IPS-20b (cell line): ENCODE data around the gene CAMSAP1.
"Not testable (repeated sequence)": the region's sequence is repeated elsewhere in the genome, so short reads cannot be mapped to it uniquely, and the experiment has no call there.

Experiments used
- H3K27ac ChIP-seq: one replicate; pipeline ENCODE4 v1.5.1; 2013; ENCODE audit warnings: low read length
- H3K27me3 ChIP-seq: 2 replicates; pipeline ENCODE4 v1.6.1; 2013; ENCODE audit warnings: mild to moderate bottlenecking, low read length, inconsistent platforms; ENCODE audit not compliant: insufficient read depth
- H3K36me3 ChIP-seq: 2 replicates; pipeline ENCODE4 v1.6.1; 2013; ENCODE audit warnings: low read depth, mild to moderate bottlenecking, inconsistent platforms, low read length, moderate library complexity; ENCODE audit not compliant: insufficient read depth
- H3K4me1 ChIP-seq: 2 replicates; pipeline ENCODE4 v1.6.1; 2013; ENCODE audit warnings: mild to moderate bottlenecking, control low read depth, inconsistent platforms, low read length, moderate library complexity; ENCODE audit not compliant: insufficient read depth
- H3K4me3 ChIP-seq: 2 replicates; pipeline ENCODE4 v1.5.1; 2013; ENCODE audit warnings: mild to moderate bottlenecking, low read length, inconsistent platforms
- H3K9ac ChIP-seq: 2 replicates; pipeline ENCODE4 v1.6.1; 2013; ENCODE audit warnings: low read depth, mild to moderate bottlenecking, inconsistent platforms, low read length, moderate library complexity
- H3K9me3 ChIP-seq: 2 replicates; pipeline ENCODE4 v1.6.1; 2013; ENCODE audit warnings: mild to moderate bottlenecking, low read depth, low read length, inconsistent platforms; ENCODE audit not compliant: insufficient read depth

The CAMSAP1 gene, protein sequence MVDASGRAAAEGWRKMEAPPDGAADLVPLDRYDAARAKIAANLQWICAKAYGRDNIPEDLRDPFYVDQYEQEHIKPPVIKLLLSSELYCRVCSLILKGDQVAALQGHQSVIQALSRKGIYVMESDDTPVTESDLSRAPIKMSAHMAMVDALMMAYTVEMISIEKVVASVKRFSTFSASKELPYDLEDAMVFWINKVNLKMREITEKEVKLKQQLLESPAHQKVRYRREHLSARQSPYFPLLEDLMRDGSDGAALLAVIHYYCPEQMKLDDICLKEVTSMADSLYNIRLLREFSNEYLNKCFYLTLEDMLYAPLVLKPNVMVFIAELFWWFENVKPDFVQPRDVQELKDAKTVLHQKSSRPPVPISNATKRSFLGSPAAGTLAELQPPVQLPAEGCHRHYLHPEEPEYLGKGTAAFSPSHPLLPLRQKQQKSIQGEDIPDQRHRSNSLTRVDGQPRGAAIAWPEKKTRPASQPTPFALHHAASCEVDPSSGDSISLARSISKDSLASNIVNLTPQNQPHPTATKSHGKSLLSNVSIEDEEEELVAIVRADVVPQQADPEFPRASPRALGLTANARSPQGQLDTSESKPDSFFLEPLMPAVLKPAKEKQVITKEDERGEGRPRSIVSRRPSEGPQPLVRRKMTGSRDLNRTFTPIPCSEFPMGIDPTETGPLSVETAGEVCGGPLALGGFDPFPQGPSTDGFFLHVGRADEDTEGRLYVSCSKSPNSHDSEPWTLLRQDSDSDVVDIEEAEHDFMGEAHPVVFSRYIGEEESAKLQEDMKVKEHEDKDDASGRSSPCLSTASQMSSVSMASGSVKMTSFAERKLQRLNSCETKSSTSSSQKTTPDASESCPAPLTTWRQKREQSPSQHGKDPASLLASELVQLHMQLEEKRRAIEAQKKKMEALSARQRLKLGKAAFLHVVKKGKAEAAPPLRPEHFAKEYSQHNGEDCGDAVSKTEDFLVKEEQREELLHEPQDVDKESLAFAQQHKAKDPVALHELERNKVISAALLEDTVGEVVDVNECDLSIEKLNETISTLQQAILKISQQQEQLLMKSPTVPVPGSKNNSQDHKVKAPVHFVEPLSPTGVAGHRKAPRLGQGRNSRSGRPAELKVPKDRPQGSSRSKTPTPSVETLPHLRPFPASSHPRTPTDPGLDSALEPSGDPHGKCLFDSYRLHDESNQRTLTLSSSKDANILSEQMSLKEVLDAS (N-terminal part only)

DNA sequence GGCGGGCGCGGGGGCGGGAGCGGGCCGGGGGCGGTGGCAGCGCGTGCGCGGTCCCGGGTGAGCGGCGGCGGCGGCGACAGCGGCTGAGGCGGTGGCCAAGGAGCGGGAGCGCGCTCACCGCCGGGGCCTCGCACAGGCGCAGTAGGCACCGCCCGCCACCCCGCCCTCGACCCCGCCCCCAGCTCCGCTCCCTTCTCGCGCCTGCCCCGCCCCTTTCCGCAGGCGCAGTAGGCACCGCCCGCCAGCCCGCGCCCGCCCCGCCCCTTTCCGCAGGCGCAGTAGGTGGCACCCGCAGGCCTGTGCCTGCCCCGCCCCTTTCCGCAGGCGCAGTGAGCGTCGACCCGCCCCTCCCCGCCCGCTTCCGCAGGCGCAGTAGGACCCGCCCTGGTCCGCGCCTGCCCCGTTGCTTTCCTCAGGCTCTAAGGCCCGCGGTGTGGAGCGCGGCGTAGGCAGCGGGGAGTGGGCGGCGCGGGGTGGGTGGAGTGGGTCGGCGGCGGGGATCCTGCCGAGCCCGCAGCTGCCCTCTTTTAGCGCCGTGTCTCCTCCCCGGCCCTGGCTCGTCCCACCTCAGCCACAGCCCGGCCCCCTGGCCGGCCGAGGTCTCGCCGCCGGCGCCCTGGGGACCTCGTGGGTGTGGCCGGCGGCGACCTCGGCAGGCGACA, at the start of gene CAMSAP1:
Gene CAMSAP1, minus strand, starts transcription at position 116 of the 662 bp plus-strand sequence. CDS start 387 bp downstream, outside the sequence.
- peaks cover 30% of the 10 kb centered on the region for H3K36me3 ChIP-seq
- peaks cover 12% of the 10 kb centered on the region; the same call in 1 of the 2 replicates for H3K27me3 ChIP-seq
- H3K9me3 ChIP-seq: no peaks in the 10 kb centered on the region
- peak within 1 kb of the TSS; percentile 95 for H3K4me3 ChIP-seq
- peak within 1 kb of the TSS; percentile 85; the same call in 1 of the 2 replicates for H3K9ac ChIP-seq
- no peak within 1 kb of the TSS for H3K27ac ChIP-seq
- H3K4me1 ChIP-seq: peaks cover 13% of the 10 kb centered on the region; the same call in 1 of the 2 replicates

DNA sequence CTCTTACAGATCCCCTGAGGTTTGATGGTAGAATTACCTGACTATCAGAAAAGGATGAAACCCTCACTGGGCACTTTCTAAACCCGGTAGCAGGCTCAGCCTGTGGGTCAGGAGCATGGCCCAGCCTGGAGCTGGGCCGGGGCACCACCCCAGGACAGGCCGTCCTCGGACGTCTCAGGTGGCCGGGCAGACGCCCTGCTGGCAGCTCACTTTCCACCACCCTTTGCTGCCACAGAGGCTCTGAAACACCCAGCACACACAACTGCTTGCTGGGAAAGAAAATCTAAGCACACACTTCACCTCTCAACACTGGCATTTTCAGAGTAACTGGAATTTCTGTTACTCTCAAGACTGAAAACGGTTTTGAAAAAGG, 49.4 kb upstream of the CAMSAP1 start:
- no peak overlapping the region for H3K9ac ChIP-seq

DNA sequence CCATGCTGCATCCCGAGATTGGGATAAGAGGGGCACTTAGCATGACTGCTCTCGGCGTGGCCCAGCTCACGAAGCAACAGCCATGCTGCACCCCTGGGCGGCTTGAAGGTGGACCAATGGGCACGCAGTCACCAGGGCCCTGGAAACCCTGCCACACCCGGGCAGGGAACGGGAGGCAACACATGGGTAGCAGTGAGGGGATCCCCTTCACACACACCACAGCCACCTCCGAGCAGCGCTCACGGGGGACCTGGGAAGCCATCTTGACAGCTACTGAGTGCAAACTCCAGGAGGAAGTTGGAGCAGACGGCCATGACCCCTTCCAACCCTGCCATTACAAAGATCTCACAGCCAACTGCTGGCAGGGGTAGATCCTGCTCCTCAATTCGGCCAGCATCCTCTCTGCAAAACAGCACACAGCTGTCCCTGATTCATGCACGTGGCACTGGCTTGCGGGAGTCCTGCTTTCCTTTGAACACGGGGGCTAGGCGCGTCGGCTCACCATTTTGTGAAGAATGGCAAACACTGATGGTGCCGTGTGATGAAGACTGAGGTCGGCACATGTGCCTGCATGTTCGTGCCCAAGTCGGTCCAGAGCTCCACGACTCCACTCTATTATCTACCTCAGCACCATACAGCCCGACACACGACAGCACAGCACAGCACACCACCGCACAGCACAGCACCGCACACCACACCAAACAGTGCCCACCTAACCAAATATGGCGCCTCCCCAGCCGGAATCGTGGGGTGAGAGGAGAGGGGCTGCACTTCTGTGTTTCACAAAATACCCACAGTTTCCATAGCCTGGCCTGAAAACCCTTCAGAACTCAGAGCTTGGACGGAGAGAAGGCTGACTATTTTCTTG, 48.8 kb upstream of the CAMSAP1 start:
- no peak overlapping the region for H3K27ac ChIP-seq
- H3K4me3 ChIP-seq: no peak overlapping the region
- H3K36me3 ChIP-seq: peaks cover 28% of the 10 kb centered on the region
- H3K27me3 ChIP-seq: no peaks in the 10 kb centered on the region
- peaks cover 4% of the 10 kb centered on the region; the same call in 1 of the 2 replicates for H3K4me1 ChIP-seq
- H3K9me3 ChIP-seq: no peaks in the 10 kb centered on the region
- no peak overlapping the region for H3K9ac ChIP-seq

More for the DNA sequence above, 49.4 kb upstream of the CAMSAP1 start:
- H3K9me3 ChIP-seq: no peaks in the 10 kb centered on the region
- peaks cover 4% of the 10 kb centered on the region; the same call in 1 of the 2 replicates for H3K4me1 ChIP-seq
- no peaks in the 10 kb centered on the region for H3K27me3 ChIP-seq
- H3K4me3 ChIP-seq: no peak overlapping the region
- H3K36me3 ChIP-seq: peaks cover 28% of the 10 kb centered on the region
- no peak overlapping the region for H3K27ac ChIP-seq

DNA sequence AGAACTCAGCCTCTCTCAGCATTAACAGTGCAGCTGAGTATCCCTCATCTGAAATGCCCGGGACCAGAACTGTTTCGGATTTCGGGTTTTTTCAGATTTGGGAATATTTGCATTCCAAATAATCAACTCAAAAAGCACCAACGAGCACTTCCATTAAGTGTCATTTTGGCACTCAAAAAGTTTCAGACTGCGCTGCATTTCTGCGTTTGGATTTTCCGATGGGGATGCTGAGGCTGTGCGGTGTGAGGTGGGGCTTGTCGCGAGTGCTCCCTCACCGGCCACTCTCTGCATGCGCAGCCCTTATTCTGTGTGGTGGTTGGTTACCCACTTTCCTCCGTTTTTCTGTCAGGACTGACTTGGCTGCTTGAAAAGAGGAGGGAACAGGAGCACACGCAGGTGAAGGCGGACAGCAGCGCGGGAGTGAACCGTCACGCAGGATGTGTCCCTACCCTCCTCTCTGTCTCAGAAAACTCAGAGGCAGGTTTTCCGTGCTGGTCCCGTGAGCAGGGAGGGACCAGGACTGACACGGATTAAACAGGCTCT, 45.4 kb upstream of the CAMSAP1 start:
- no peaks in the 10 kb centered on the region for H3K27me3 ChIP-seq
- H3K4me3 ChIP-seq: no peak overlapping the region
- no peaks in the 10 kb centered on the region for H3K4me1 ChIP-seq
- no peak overlapping the region for H3K27ac ChIP-seq
- no peaks in the 10 kb centered on the region for H3K9me3 ChIP-seq
- peaks cover 41% of the 10 kb centered on the region for H3K36me3 ChIP-seq
- no peak overlapping the region for H3K9ac ChIP-seq

DNA sequence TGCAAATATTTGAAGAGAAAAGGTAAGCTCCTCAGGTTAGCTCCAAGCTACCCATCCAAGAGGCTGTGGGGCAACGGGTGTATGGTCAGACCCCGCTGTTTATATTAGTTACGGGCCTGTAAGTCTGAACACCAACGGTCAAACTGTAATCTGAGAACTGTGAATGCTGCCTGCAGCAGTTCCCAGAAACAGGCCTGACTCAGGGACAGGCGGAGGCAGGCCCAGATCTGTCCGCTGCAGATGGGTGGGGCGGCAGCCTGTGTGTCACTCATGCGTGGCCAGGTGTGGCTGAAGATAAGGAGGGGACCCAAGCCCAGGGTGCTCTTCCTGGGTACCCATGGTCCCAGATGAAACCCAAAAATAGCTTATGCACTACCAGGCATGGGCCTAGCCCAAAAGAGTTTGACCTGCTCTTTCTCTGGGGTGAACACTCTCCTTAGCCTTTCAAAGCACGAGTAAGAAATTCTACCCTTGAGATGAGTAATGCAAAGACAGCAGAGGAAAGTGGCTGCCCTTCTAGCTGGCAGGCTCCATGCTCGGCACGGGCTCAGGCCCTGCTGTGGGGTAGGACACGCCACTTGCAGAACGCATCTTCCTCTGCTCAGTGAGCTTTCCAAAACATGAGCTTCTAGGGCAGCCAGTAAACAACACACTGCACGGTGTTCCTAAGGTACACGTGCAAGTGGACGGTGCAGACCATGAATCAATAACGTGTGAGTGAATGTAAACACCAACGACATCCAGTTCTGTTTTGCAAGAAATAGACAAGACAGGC, 44.7 kb upstream of the CAMSAP1 start:
- no peak overlapping the region for H3K9ac ChIP-seq
- H3K9me3 ChIP-seq: no peaks in the 10 kb centered on the region
- H3K4me1 ChIP-seq: no peaks in the 10 kb centered on the region
- H3K36me3 ChIP-seq: peaks cover 48% of the 10 kb centered on the region
- no peak overlapping the region for H3K27ac ChIP-seq
- H3K4me3 ChIP-seq: no peak overlapping the region
- no peaks in the 10 kb centered on the region for H3K27me3 ChIP-seq

DNA sequence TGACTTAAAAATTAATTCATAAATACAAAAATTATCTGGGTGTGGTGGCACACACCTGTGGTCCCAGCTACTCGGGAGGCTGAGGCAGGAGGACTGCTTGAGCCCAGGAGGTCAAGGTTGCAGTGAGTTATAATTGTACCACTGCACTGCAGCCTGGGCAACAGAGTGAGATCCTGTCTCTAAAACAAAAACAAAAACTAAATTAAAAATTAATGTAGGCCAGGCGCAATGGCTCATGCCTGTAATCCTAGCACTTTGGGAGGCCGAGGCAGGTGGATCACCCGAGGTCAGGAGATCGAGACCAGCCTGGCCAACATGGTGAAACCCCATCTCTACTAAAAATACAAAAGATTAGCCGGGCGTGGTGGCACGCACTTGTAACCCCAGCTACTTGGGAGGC, 44.0 kb upstream of the CAMSAP1 start:
- H3K27me3 ChIP-seq, H3K4me3 ChIP-seq, H3K4me1 ChIP-seq, H3K9me3 ChIP-seq, H3K9ac ChIP-seq, H3K27ac ChIP-seq: not testable (repeated sequence)
- H3K36me3 ChIP-seq: peaks cover 55% of the 10 kb centered on the region

DNA sequence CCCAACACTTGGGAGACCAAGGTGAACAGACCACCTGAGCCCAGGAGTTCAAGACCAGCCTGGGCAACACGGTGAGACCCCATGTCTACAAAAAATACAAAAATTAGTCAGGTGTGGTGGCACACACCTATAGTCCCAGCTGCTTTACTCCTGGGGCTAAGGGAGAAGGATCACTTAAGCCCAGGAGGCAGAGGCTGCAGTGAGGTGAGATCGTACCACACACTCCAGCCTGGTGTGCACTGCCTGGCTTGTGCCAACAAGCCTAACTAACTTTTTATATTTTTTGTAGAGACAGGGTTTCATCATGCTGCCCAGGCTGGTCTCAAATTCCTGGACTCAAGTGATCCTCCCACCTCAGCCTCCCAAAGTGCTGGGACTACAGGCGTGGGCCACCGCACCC, 43.5 kb upstream of the CAMSAP1 start:
- not testable (repeated sequence) for H3K27me3 ChIP-seq, H3K9ac ChIP-seq, H3K4me1 ChIP-seq, H3K4me3 ChIP-seq, H3K9me3 ChIP-seq, H3K27ac ChIP-seq
- peaks cover 60% of the 10 kb centered on the region for H3K36me3 ChIP-seq

DNA sequence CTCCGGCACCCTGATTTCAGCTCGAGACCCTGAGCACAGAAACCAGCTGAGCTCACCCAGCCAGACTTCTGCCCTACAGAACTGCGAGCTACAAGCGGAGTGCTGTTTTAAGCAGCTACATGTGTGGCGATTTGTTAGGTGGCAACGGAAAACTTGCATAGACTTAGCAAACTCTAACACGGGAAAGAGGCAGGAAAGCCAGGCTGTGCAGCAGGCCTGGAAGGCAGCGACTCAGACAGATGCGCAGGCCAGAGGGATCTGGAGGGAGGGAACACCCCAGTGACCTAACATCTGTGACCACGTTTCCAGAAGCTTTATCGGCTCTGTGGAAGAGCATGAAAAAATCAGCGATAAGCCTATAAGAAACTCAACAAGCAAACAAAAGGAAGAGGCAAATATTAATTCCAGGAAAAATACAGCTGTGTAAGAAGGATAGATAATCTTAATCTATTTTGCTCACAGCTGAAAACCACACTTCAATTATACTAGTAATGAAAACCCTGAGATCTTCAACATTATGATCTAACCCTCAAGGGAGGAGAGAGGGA, 42.9 kb upstream of the CAMSAP1 start:
- Histone ChIP-seq H3K4me3 (no peak overlapping the region), H3K9me3 (no peaks in the 10 kb centered on the region), H3K4me1 (no peaks in the 10 kb centered on the region), H3K27ac (no peak overlapping the region), H3K36me3 (peaks cover 66% of the 10 kb centered on the region), H3K9ac (no peak overlapping the region), H3K27me3 (no peaks in the 10 kb centered on the region)

DNA sequence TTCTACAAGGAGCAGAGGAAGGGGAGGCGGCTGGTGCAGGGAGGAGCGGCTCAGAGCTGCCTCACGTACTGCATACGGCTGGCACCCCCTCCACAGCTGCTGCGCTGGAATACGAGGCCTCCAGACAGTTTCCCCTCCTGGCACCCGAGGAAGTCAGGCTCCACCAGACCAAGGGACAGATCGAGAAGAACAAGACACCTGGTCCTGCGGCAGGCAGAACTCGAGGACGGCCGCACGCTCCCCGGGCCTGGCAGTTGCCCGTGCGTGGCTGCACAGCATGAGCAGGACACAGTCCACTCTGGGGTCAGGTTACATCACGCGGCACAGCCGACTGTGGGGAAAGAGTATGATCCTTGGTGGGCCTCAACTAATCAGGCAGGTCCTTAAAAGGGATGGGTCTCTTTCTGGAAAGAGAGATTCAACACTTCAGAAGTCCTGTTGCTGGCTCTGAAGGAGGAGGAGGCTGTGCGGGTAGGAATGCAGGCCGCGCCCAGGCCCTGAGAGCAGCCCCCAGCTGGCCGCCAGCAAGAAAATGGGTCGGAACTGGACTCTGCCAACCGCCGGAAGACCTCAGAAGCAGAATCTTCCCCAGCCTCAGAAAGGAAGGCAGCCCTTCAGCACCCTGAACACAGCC, 42.3 kb upstream of the CAMSAP1 start:
- Histone ChIP-seq H3K4me1 (no peaks in the 10 kb centered on the region), H3K27ac (no peak overlapping the region), H3K9me3 (no peaks in the 10 kb centered on the region), H3K4me3 (no peak overlapping the region), H3K27me3 (no peaks in the 10 kb centered on the region), H3K9ac (no peak overlapping the region), H3K36me3 (peaks cover 68% of the 10 kb centered on the region)
